GM21737 (cell line): ENCODE measurements around the gene CEACAM6.

Experiments used
- ATAC-seq: cut with Tn5 transposase; IDR thresholded peaks from one replicate; pipeline ENCODE4 v1.9.1; 2021; ENCODE audit warnings: mild to moderate bottlenecking, moderate library complexity; ENCODE audit not compliant: unreplicated experiment

The CEACAM6 gene

GRCh38 chr19:41795031-41795461 is 39.7 kb downstream of the CEACAM6 start:
- no peak for ATAC-seq

- ATAC-seq = no peak
Measured at GRCh38 chr19:41796362-41796761, 41.0 kb downstream of the CEACAM6 start, which contains the start of gene CEACAM3. CEACAM3 (plus strand) TSS chr19:41796587; CDS start chr19:41796678, 91 bp downstream.

- no peak for ATAC-seq
Measured at GRCh38 chr19:41796901-41797300, 41.6 kb downstream of the CEACAM6 start.

- no peak for ATAC-seq
Measured at GRCh38 chr19:41799444-41800000, 44.2 kb downstream of the CEACAM6 start.

- ATAC-seq = no peak
Measured at GRCh38 chr19:41801031-41801430, 45.7 kb downstream of the CEACAM6 start.

- ATAC-seq = no peak
Measured at GRCh38 chr19:41801792-41802211, 46.5 kb downstream of the CEACAM6 start.

GRCh38 chr19:41802770-41803169 is 47.4 kb downstream of the CEACAM6 start:
- no peak for ATAC-seq

GRCh38 chr19:41804336-41804735 is 49.0 kb downstream of the CEACAM6 start:
- no peak for ATAC-seq

- ATAC-seq = no peak
Measured at GRCh38 chr19:41807176-41807575, 51.8 kb downstream of the CEACAM6 start.

- ATAC-seq = no peak
Measured at GRCh38 chr19:41808663-41809566, 53.6 kb downstream of the CEACAM6 start.

- ATAC-seq = no peak
Measured at GRCh38 chr19:41810301-41810700, 55.0 kb downstream of the CEACAM6 start.

- no peak for ATAC-seq
Measured at GRCh38 chr19:41811036-41811435, 55.7 kb downstream of the CEACAM6 start.

GRCh38 chr19:41811981-41812380 is 56.7 kb downstream of the CEACAM6 start:
- ATAC-seq = no peak

- no peak for ATAC-seq
Measured at GRCh38 chr19:41813911-41814310, 58.6 kb downstream of the CEACAM6 start.

GRCh38 chr19:41815301-41815700 is 60.0 kb downstream of the CEACAM6 start:
- no peak for ATAC-seq

- ATAC-seq = no peak
Measured at GRCh38 chr19:41816761-41817160, 61.4 kb downstream of the CEACAM6 start.

GRCh38 chr19:41821003-41821735 is 65.8 kb downstream of the CEACAM6 start:
- ATAC-seq = no peak
